T follicular helper cell (primary cell): ENCODE data around the gene EDEM2.
"Not testable (repeated sequence)": the region's sequence is repeated elsewhere in the genome, so short reads cannot be mapped to it uniquely, and the experiment has no call there.

Experiments
- DNase-seq: peaks from one replicate; pipeline ENCODE4 v3.0.0-alpha.2; 2020; ENCODE audit warnings: low read depth

Gene EDEM2

GRCh38 chr20:35087355-35087754 lies 59.8 kb downstream of the EDEM2 start:
- DNase-seq: no peak

GRCh38 chr20:35085477-35086225 lies 61.5 kb downstream of the EDEM2 start:
- DNase-seq: no peak

GRCh38 chr20:35084998-35085397 lies 62.1 kb downstream of the EDEM2 start:
- DNase-seq: no peak

GRCh38 chr20:35080348-35080642 lies 66.8 kb downstream of the EDEM2 start:
- not testable (repeated sequence) for DNase-seq

- no peak for DNase-seq
These were observed 67.4 kb downstream of the EDEM2 start for GRCh38 chr20:35079472-35080347.

GRCh38 chr20:35077872-35078271 lies 69.3 kb downstream of the EDEM2 start:
- no peak for DNase-seq

GRCh38 chr20:35077341-35077740 lies 69.8 kb downstream of the EDEM2 start:
- DNase-seq: no peak

GRCh38 chr20:35071436-35072153 lies 75.5 kb downstream of the EDEM2 start:
- not testable (repeated sequence) for DNase-seq

GRCh38 chr20:35066194-35066593 lies 80.9 kb downstream of the EDEM2 start:
- DNase-seq: no peak
